Karpas-422 (cell line): Measurements from ENCODE around the gene ADAMTS9. TPM values are rescaled to one million over a fixed set of nuclear protein-coding genes. Genes with fewer than 3 reads are reported as not detected.

Experiments used
- DNase-seq: peaks from one replicate; pipeline ENCODE4 v3.0.0-alpha.2; 2015
- H2AFZ ChIP-seq: fragments of 200-600 bp; sonication (generic); 2 replicates; pipeline ENCODE4 v1.6.1; 2014; ENCODE audit warnings: antibody characterized with exemption, low read length, mixed read lengths
- H3K27ac ChIP-seq: fragments of 200-600 bp; sonication (generic); 2 replicates; pipeline ENCODE4 v1.5.1; 2014; ENCODE audit warnings: mild to moderate bottlenecking, low read length, moderate library complexity
- H3K27me3 ChIP-seq: fragments of 200-600 bp; sonication (generic); 2 replicates; pipeline ENCODE4 v1.6.1; 2014; ENCODE audit warnings: low read length, mixed read lengths
- H3K36me3 ChIP-seq: fragments of 200-600 bp; sonication (generic); 2 replicates; pipeline ENCODE4 v1.6.1; 2014; ENCODE audit warnings: low read length, mixed read lengths; ENCODE audit not compliant: insufficient read depth
- H3K4me1 ChIP-seq: fragments of 200-600 bp; sonication (generic); 2 replicates; pipeline ENCODE4 v1.6.1; 2014; ENCODE audit warnings: mild to moderate bottlenecking, low read length, mixed read lengths
- H3K4me2 ChIP-seq: fragments of 200-600 bp; sonication (generic); 2 replicates; pipeline ENCODE4 v1.6.1; 2014; ENCODE audit warnings: low read length, low read depth, mild to moderate bottlenecking; ENCODE audit not compliant: poor library complexity, severe bottlenecking
- H3K4me3 ChIP-seq: fragments of 200-600 bp; sonication (generic); 2 replicates; pipeline ENCODE4 v1.5.1; 2014; ENCODE audit warnings: mild to moderate bottlenecking, antibody characterized with exemption, low read length, mixed read lengths
- H3K79me2 ChIP-seq: fragments of 200-600 bp; sonication (generic); 2 replicates; pipeline ENCODE4 v1.6.1; 2014; ENCODE audit warnings: mild to moderate bottlenecking, low read length, mixed read lengths
- H3K9ac ChIP-seq: fragments of 200-600 bp; sonication (generic); 2 replicates; pipeline ENCODE4 v1.6.0; 2014; ENCODE audit warnings: low read length
- H3K9me2 ChIP-seq: fragments of 200-600 bp; sonication (generic), shearing (Covaris generic); replicated peaks from 2 replicates; pipeline ENCODE4 v1.6.0; 2014; ENCODE audit warnings: mild to moderate bottlenecking, low read length, moderate library complexity; ENCODE audit not compliant: insufficient read depth
- H3K9me3 ChIP-seq: fragments of 300-700, 200-600 bp; sonication (generic); 2 replicates; pipeline ENCODE4 v1.6.1; 2014; ENCODE audit warnings: low read length, mixed read lengths
- H4K20me1 ChIP-seq: fragments of 200-600 bp; sonication (generic); 2 replicates; pipeline ENCODE4 v1.6.1; 2014; ENCODE audit warnings: mild to moderate bottlenecking, antibody characterized with exemption, low read length, low read depth; ENCODE audit not compliant: insufficient read depth
- total RNA-seq: library from RNA; depleted of rRNA; stranded (reverse); fragments of >200 nt; shearing (Covaris generic); gene quantifications from 2 replicates; pipeline ENCODE4 v1.2.3, GENCODE V29; 2014; ENCODE audit warnings: low replicate concordance

The ADAMTS9 gene
- total RNA-seq, 1 experiment from 2014 or later, result not detected

DNA sequence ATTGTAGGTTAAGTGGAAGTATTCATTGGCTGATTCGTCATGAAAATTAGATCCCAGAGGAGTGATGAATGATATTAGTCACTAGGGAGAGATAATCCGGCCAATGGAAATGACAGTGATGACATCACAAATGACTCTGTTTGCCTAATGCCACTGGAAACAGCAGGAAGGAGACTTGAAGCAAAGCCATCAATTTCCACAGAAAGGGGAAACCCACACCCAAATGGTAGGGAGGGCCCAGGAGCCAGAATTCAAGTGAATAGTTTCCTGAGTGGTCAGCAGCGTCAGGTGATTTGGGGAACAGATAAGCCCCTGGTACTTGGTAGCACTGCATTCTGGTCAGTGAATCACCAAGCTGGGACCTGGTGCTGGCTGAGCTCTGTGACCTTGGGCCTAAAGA is 3.3 kb upstream of the ADAMTS9 start:
- Histone ChIP-seq H3K4me1 (no peaks in the 10 kb centered on the region), H3K79me2 (no peaks in the 10 kb centered on the region), H3K9me3 (peaks cover 6% of the 10 kb centered on the region; the same call in 1 of the 2 replicates), H3K4me3 (no peak overlapping the region), H4K20me1 (no peaks in the 10 kb centered on the region), H3K9ac (no peak overlapping the region), H2AFZ (no peak overlapping the region), H3K36me3 (no peaks in the 10 kb centered on the region), H3K9me2 (no peaks in the 10 kb centered on the region), H3K4me2 (no peak overlapping the region), H3K27me3 (no peaks in the 10 kb centered on the region), H3K27ac (no peak overlapping the region)
- no peak for DNase-seq

DNA sequence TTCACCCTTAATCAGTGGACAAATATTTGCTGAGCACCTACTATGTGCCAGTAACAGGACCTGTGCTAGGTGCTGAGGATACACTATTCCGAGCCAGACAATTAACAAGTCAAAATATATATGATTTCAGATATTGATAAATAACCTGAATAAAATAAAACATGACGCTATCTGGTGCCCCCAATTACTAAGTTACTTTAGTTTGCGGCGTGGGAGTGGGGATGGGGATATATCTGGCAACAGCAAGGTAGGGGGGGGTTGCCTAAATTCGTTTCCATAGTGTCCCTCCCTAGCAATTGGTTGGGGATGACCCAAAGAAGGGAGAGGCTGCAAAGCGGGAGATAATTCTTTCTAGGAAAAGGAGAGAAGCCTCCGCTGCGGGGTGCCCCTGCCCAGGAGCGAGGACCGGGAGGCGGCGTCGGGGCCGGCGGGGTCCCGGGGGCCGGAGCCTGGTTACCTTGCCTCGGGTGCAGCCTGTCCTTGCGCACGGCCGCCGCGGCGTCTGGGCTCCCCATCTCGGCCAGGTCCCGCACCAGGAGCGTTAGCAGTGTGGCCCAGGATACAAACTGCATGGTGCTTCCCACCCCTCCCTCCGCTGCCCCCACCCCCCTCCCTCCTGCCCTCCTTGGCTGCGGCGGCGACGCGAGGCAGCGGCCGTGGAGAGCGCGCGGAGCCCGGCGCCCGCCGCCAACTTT is 567 bp downstream of the ADAMTS9 start:
- Histone ChIP-seq H3K27me3 (no peaks in the 10 kb centered on the region), H2AFZ (no peak overlapping the region), H3K9me3 (peaks cover 7% of the 10 kb centered on the region; the same call in 1 of the 2 replicates), H4K20me1 (no peaks in the 10 kb centered on the region), H3K79me2 (no peaks in the 10 kb centered on the region), H3K36me3 (no peaks in the 10 kb centered on the region), H3K4me2 (no peak overlapping the region), H3K27ac (no peak overlapping the region), H3K9ac (no peak overlapping the region), H3K9me2 (no peaks in the 10 kb centered on the region), H3K4me1 (no peaks in the 10 kb centered on the region), H3K4me3 (no peak overlapping the region)
- DNase-seq, result no peak

DNA sequence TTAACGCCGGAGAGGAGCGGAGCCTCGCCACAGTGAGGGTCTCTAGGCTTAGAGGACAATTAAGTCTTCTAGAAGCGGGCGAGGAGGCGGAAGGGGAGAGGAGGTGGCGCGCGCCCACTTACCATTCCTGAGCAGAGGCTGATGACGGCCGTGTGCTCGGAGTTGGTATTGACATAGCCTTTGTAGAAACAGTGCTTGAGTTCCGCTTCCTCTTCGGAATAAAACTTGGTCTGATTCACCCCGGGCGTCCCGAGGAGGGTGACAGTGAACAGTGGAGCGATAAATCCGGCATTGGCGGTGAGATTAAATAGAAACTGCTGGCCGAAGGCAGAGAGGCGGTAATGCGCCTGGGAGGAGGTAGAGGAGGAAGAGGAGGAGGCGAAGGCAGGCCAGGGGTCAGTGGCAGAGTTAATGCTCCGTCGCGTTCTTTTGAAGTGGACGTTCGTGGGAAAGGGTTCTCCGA is 1.3 kb downstream of the ADAMTS9 start:
- no peak overlapping the region for H3K9ac ChIP-seq
- H3K9me2 ChIP-seq, result no peaks in the 10 kb centered on the region
- H3K9me3 ChIP-seq, result peaks cover 7% of the 10 kb centered on the region; the same call in 1 of the 2 replicates
- no peak overlapping the region for H3K27ac ChIP-seq
- no peaks in the 10 kb centered on the region for H3K79me2 ChIP-seq
- no peaks in the 10 kb centered on the region for H4K20me1 ChIP-seq
- H3K4me2 ChIP-seq, result no peak overlapping the region
- H3K27me3 ChIP-seq, result no peaks in the 10 kb centered on the region
- DNase-seq, result no peak
- H3K4me3 ChIP-seq, result no peak overlapping the region
- no peaks in the 10 kb centered on the region for H3K36me3 ChIP-seq
- no peaks in the 10 kb centered on the region for H3K4me1 ChIP-seq
- H2AFZ ChIP-seq, result no peak overlapping the region

DNA sequence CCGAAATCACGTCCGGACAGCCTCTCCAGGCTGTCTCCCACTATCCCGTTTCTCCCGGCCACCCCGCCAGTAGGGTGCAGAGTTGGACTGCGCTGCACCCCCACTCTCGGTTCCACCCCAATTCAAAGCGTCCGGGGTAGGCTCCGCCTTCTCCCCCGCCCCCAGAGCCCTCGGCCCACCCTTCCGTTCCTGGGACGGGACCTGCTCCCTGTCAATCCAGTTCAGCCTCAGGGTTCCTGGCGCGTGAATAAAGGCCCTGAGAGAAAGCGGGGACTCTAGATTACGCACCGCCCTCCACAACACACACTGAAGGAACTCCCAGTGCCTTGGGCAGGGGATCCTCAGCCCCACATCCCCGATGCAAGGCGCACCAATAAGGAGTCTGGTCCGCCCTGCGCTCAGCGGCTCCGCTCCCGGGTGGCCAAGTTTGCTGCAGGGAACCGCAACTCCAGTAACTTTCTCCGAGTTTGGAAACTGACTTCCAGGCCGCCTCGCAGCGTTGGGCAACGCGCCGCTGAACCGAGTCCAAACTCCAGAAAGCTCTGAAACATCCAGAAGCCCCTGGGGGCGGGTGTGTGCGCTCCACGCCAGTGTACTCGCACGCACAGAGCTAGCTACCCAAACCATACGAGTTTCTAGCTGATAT is 1.9 kb downstream of the ADAMTS9 start:
- Histone ChIP-seq H4K20me1 (no peaks in the 10 kb centered on the region), H3K4me1 (no peaks in the 10 kb centered on the region), H3K27me3 (no peaks in the 10 kb centered on the region), H3K79me2 (no peaks in the 10 kb centered on the region), H3K36me3 (no peaks in the 10 kb centered on the region), H3K9me2 (no peaks in the 10 kb centered on the region), H3K4me2 (no peak overlapping the region), H3K27ac (no peak overlapping the region), H2AFZ (no peak overlapping the region), H3K9ac (no peak overlapping the region), H3K4me3 (no peak overlapping the region), H3K9me3 (peaks cover 7% of the 10 kb centered on the region; the same call in 1 of the 2 replicates)
- DNase-seq, result no peak

DNA sequence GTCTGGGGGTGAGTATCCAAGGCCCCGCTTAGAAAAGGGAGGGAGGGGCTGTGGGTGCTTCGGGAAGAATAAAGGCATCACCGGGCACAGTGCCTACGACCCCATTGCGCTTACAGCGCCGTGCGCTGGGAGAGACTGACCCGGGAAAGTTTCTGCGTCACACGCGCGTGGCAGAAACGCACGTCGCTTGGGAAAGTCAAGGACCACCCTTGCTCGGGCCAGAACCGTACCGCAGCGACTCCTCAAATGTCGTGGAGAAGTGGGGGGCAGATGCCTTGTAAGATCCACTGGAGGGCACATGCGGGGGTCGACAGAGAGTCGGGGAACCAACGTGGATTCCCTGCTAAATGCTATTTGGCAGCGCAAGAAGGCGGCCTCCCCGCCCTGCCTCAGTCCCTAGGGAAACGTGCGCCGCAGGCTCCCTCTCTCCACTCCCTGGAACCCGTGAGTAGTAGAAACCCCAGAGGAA is 2.4 kb downstream of the ADAMTS9 start:
- no peaks in the 10 kb centered on the region for H3K27me3 ChIP-seq
- H3K4me3 ChIP-seq, result no peak overlapping the region
- no peaks in the 10 kb centered on the region for H3K79me2 ChIP-seq
- no peak overlapping the region for H2AFZ ChIP-seq
- no peak for DNase-seq
- no peak overlapping the region for H3K4me2 ChIP-seq
- H3K9ac ChIP-seq, result no peak overlapping the region
- no peaks in the 10 kb centered on the region for H3K9me2 ChIP-seq
- H4K20me1 ChIP-seq, result no peaks in the 10 kb centered on the region
- H3K27ac ChIP-seq, result no peak overlapping the region
- peaks cover 7% of the 10 kb centered on the region; the same call in 1 of the 2 replicates for H3K9me3 ChIP-seq
- H3K36me3 ChIP-seq, result no peaks in the 10 kb centered on the region
- H3K4me1 ChIP-seq, result no peaks in the 10 kb centered on the region

DNA sequence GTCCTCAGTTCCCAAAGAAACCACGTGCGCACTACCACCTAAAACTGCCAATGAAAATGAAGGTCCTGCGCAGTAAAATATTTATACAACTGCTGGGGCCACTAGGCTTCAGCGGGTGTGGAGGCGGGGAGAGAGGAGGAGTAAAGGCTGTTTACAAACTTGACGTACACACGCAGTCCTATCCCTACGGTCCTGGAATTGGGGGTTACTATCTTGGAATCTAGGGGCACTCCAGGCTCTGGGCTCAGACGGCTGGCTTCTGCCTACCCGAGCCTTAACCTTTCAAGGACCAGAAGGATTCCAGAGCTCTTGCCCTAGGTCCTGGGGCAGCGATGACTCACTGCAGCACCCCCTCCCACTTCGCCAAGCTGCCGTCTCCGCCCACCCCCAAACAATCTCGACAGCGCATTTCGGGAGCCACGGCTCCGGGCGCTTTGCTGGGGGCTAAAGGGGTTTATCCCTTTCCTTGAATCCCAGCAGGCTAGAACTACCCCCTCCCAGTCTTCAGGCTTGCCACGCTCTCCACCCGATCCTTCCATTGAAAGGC is 3.0 kb downstream of the ADAMTS9 start:
- Histone ChIP-seq H3K9ac (no peak overlapping the region), H3K36me3 (no peaks in the 10 kb centered on the region), H3K4me2 (no peak overlapping the region), H3K4me3 (no peak overlapping the region), H3K27ac (no peak overlapping the region), H3K27me3 (no peaks in the 10 kb centered on the region), H4K20me1 (no peaks in the 10 kb centered on the region), H3K9me3 (peaks cover 7% of the 10 kb centered on the region; the same call in 1 of the 2 replicates), H2AFZ (no peak overlapping the region), H3K9me2 (no peaks in the 10 kb centered on the region), H3K4me1 (no peaks in the 10 kb centered on the region), H3K79me2 (no peaks in the 10 kb centered on the region)
- no peak for DNase-seq

DNA sequence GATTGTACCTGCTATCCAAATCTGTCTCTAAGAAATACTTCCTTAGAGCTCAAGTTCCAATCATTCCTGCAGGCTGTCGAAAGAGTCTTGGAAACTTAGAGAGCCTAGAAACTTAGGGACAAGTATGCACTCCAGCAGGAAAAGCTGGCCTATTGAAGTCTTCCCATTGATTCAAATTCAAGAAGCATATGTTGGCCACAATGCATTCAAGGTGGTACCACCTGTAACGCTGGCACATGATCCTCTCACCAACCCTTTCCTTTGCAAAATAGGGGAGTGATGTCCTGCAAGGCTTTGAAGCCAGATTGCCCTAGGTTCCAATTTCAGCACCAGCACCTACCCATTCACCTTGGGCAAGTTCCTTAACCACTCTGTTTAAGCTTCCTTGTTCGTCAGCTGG is 6.0 kb downstream of the ADAMTS9 start:
- no peak overlapping the region for H3K4me2 ChIP-seq

DNA sequence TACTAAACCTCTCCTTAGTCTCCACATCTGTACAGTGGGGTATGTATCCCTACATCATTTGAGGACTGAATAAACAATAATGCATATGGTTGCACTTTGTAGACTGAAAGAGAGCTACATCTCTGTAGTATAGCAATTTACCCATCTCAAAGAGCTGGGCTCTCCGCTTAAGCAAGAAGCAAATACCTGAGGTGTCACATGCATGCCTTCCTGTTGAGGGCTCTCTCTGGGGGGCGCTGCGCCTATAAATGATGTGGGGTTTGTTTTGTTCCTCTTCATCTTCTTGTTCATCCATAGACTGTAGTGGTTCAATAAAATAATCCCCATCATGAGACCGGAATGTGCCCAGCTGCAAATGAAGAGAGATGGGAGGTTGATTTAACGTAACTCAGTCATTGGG is 6.8 kb downstream of the ADAMTS9 start:
- DNase-seq, result no peak
- peaks cover under 1% of the 10 kb centered on the region; the same call in 1 of the 2 replicates for H3K9me3 ChIP-seq
- no peak overlapping the region for H3K9ac ChIP-seq
- H3K36me3 ChIP-seq, result no peaks in the 10 kb centered on the region
- H3K27ac ChIP-seq, result no peak overlapping the region
- no peaks in the 10 kb centered on the region for H3K9me2 ChIP-seq
- no peaks in the 10 kb centered on the region for H3K4me1 ChIP-seq
- no peak overlapping the region for H3K4me2 ChIP-seq
- H3K4me3 ChIP-seq, result no peak overlapping the region
- H3K27me3 ChIP-seq, result no peaks in the 10 kb centered on the region
- no peaks in the 10 kb centered on the region for H3K79me2 ChIP-seq
- no peaks in the 10 kb centered on the region for H4K20me1 ChIP-seq
- no peak overlapping the region for H2AFZ ChIP-seq

More for the DNA sequence above, 6.0 kb downstream of the ADAMTS9 start:
- no peaks in the 10 kb centered on the region for H4K20me1 ChIP-seq
- H3K27ac ChIP-seq, result no peak overlapping the region
- H3K4me3 ChIP-seq, result no peak overlapping the region
- peaks cover 7% of the 10 kb centered on the region; the same call in 1 of the 2 replicates for H3K9me3 ChIP-seq
- H3K27me3 ChIP-seq, result no peaks in the 10 kb centered on the region
- no peak for DNase-seq
- no peak overlapping the region for H2AFZ ChIP-seq
- no peaks in the 10 kb centered on the region for H3K36me3 ChIP-seq
- H3K4me1 ChIP-seq, result no peaks in the 10 kb centered on the region
- H3K79me2 ChIP-seq, result no peaks in the 10 kb centered on the region
- no peaks in the 10 kb centered on the region for H3K9me2 ChIP-seq
- no peak overlapping the region for H3K9ac ChIP-seq
